ENCODE data around the gene EFNA5.

DNA sequence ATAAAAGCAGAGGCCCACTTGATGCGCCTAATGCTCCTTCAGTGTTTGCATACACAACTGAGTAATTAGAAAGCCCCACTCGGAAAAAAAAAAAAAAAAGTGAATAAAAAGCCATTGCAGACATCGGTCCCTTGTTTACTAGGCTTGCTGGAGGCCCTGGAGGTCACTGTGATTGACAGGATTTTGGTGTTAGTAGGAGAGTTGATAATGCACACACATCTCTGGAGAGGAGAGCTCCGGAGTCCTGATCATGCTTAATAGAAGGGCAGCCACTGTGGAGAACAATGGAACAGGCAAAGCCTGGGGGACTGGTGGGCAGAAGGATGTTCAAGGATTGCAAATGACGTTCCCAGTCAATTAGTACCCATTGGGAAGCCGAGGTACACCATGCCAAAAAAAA lies 152.5 kb downstream of the EFNA5 start:
- TF ChIP-seq SMC3 (conservative IDR thresholded peaks at IDR 0.05; ENCODE audit: poor library complexity) (no peak), RAD21 (conservative IDR thresholded peaks at IDR 0.05) (no peak), EP300 (conservative IDR thresholded peaks at IDR 0.05; ENCODE audit: poor library complexity, severe bottlenecking) (no peak), REST (IDR thresholded peaks at IDR 0.05; ENCODE audit: borderline replicate concordance) (no peak), EZH2 (IDR thresholded peaks at IDR 0.05; ENCODE audit: borderline replicate concordance, insufficient read depth, low read length, poor library complexity, severe bottlenecking) (no peak), TAF1 (IDR thresholded peaks at IDR 0.05; ENCODE audit: low read depth) (no peak)
- TF ChIP-seq, protein P1, sequence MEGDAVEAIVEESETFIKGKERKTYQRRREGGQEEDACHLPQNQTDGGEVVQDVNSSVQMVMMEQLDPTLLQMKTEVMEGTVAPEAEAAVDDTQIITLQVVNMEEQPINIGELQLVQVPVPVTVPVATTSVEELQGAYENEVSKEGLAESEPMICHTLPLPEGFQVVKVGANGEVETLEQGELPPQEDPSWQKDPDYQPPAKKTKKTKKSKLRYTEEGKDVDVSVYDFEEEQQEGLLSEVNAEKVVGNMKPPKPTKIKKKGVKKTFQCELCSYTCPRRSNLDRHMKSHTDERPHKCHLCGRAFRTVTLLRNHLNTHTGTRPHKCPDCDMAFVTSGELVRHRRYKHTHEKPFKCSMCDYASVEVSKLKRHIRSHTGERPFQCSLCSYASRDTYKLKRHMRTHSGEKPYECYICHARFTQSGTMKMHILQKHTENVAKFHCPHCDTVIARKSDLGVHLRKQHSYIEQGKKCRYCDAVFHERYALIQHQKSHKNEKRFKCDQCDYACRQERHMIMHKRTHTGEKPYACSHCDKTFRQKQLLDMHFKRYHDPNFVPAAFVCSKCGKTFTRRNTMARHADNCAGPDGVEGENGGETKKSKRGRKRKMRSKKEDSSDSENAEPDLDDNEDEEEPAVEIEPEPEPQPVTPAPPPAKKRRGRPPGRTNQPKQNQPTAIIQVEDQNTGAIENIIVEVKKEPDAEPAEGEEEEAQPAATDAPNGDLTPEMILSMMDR (IDR thresholded peaks at IDR 0.05; ENCODE audit: poor library complexity, severe bottlenecking), result no peak

All from neural cell (in vitro differentiated cells).